Liver (tissue), 9 donors: Measurements from ENCODE around the gene MKKS. TPM values are rescaled to one million over a fixed set of nuclear protein-coding genes. Genes with fewer than 3 reads are reported as not detected.

Experiments used
- DNase-seq: peaks from one replicate; pipeline ENCODE4 v3.0.0-alpha.2; 2017; ENCODE audit warnings: low spot score
- H3K27ac ChIP-seq, 2 donors: one replicate each; pipeline ENCODE4 v1.7.0; 2013; ENCODE audit warnings: inconsistent platforms in 2 of 2, low read length in 2 of 2, control low read depth in 1 of 2, low read depth in 1 of 2, mild to moderate bottlenecking in 1 of 2
- H3K27me3 ChIP-seq, 4 donors: one replicate each; pipeline versions ENCODE4 v1.6.1 to v1.7.0; 2013; ENCODE audit warnings: low read length in 3 of 4, inconsistent platforms in 1 of 4, mild to moderate bottlenecking in 1 of 4, moderate library complexity in 1 of 4; ENCODE audit not compliant: control insufficient read depth in 4 of 4, insufficient read depth in 4 of 4
- H3K36me3 ChIP-seq, 4 donors: one replicate each; pipeline versions ENCODE4 v1.6.1 to v1.7.0; 2013; ENCODE audit warnings: low read length in 3 of 4, mild to moderate bottlenecking in 3 of 4, low read depth in 1 of 4, moderate library complexity in 1 of 4; ENCODE audit not compliant: control insufficient read depth in 4 of 4, insufficient read depth in 3 of 4
- H3K4me1 ChIP-seq, 4 donors: one replicate each; pipeline versions ENCODE4 v1.6.1 to v1.7.0; 2013; ENCODE audit warnings: low read length in 3 of 4, mild to moderate bottlenecking in 3 of 4, moderate library complexity in 1 of 4; ENCODE audit not compliant: control insufficient read depth in 4 of 4, insufficient read depth in 4 of 4
- H3K4me3 ChIP-seq, 3 donors: one replicate each; pipeline versions ENCODE4 v1.6.1 to v1.7.0; 2013; ENCODE audit warnings: low read length in 3 of 3, control low read depth in 1 of 3, low read depth in 1 of 3, mild to moderate bottlenecking in 1 of 3
- H3K9ac ChIP-seq, 2 donors: one replicate each; pipeline ENCODE4 v1.7.0; 2013; ENCODE audit warnings: low read length in 2 of 2, mild to moderate bottlenecking in 2 of 2, moderate library complexity in 2 of 2, control low read depth in 1 of 2, low read depth in 1 of 2
- H3K9me3 ChIP-seq, 4 donors: one replicate each; pipeline versions ENCODE4 v1.6.1 to v1.7.0; 2013; ENCODE audit warnings: low read length in 3 of 4; ENCODE audit not compliant: control insufficient read depth in 4 of 4
- EGR1 ChIP-seq, 2 donors: IDR thresholded peaks; 2 replicates each; pipeline ENCODE4 v1.6.1; 2016 to 2018; ENCODE audit warnings: antibody characterized with exemption in 2 of 2, low read depth in 2 of 2
- FOXA1 ChIP-seq: IDR thresholded peaks from 2 replicates; pipeline ENCODE4 v1.6.1; 2016; ENCODE audit warnings: antibody characterized with exemption
- FOXA2 ChIP-seq: IDR thresholded peaks from 2 replicates; pipeline ENCODE4 v1.6.1; 2016; ENCODE audit warnings: antibody characterized with exemption
- GABPA ChIP-seq, 2 donors: IDR thresholded peaks in 1 of 2; conservative IDR thresholded peaks in 1 of 2; 2 replicates each; pipeline ENCODE4 v1.6.1; 2016; ENCODE audit warnings: antibody characterized with exemption in 2 of 2, mild to moderate bottlenecking in 1 of 2, moderate library complexity in 1 of 2
- HNF4G ChIP-seq: IDR thresholded peaks from 2 replicates; pipeline ENCODE4 v1.6.1; 2016; ENCODE audit warnings: antibody characterized with exemption
- JUND ChIP-seq, 2 donors: IDR thresholded peaks; 2 replicates each; pipeline ENCODE4 v1.6.1; 2016; ENCODE audit warnings: antibody characterized with exemption in 2 of 2
- NR2F2 ChIP-seq: IDR thresholded peaks from 2 replicates; pipeline ENCODE4 v1.6.1; 2016; ENCODE audit warnings: antibody characterized with exemption
- RAD21 ChIP-seq, 2 donors: IDR thresholded peaks; 2 replicates each; pipeline ENCODE4 v1.6.1; 2016; ENCODE audit warnings: antibody characterized with exemption in 2 of 2, mild to moderate bottlenecking in 2 of 2
- RXRA ChIP-seq, 2 donors: IDR thresholded peaks; 2 replicates each; pipeline ENCODE4 v1.6.1; 2017 to 2018; ENCODE audit warnings: antibody characterized with exemption in 2 of 2, mild to moderate bottlenecking in 1 of 2
- SP1 ChIP-seq: IDR thresholded peaks from 2 replicates; pipeline ENCODE4 v1.6.1; 2018; ENCODE audit warnings: antibody characterized with exemption, mild to moderate bottlenecking
- TAF1 ChIP-seq: conservative IDR thresholded peaks from 2 replicates; pipeline ENCODE4 v1.6.1; 2016; ENCODE audit warnings: antibody characterized with exemption, mild to moderate bottlenecking
- YY1 ChIP-seq: IDR thresholded peaks from 2 replicates; pipeline ENCODE4 v1.6.1; 2016; ENCODE audit warnings: antibody characterized with exemption, mild to moderate bottlenecking
- WGBS: extraction: QIAGEN DNeasy Blood & Tissue Kit; methylation state at CpG from one replicate; pipeline ENCODE4 v1.1.7; 2013; 5-methylcytosine and 5-hydroxymethylcytosine counted together
- polyA plus RNA-seq, 2 donors: library from polyadenylated mRNA; stranded (reverse) in 1 of 2; unstranded in 1 of 2; fragments of 200-250 nt in 1 of 2; fragments of >200 nt in 1 of 2; fragmentation: Nextera tagmentation in 1 of 2; extraction: Ambion mirVana in 1 of 2; gene quantifications; one replicate each; pipeline versions ENCODE4 v1.2.1 to v1.2.3, GENCODE V29; 2013 to 2015
- total RNA-seq, 2 donors: library from RNA; depleted of rRNA; stranded (reverse); fragments of >200 nt; gene quantifications; one replicate each; pipeline ENCODE4 v1.2.3, GENCODE V29; 2014
- TF ChIP-seq, protein P1 (sequence below): fragments of 150-350 bp; IDR thresholded peaks from 2 replicates; pipeline ENCODE4 v1.5.1; 2017; ENCODE audit warnings: improper control_type of control experiment, low read depth, low read length; ENCODE audit not compliant: missing input control
- TF ChIP-seq, protein P2 (sequence below): IDR thresholded peaks from 2 replicates; pipeline ENCODE4 v1.6.1; 2016; ENCODE audit warnings: antibody characterized with exemption
- TF ChIP-seq, protein P3 (sequence below): IDR thresholded peaks from 2 replicates; pipeline ENCODE4 v1.6.1; 2016; ENCODE audit warnings: antibody characterized with exemption
- TF ChIP-seq, protein P4 (sequence below): IDR thresholded peaks from 2 replicates; pipeline ENCODE4 v1.6.1; 2016; ENCODE audit warnings: antibody characterized with exemption, mild to moderate bottlenecking
- TF ChIP-seq, protein P5 (sequence below): IDR thresholded peaks from 2 replicates; pipeline ENCODE4 v1.6.1; 2016; ENCODE audit warnings: antibody characterized with exemption
- donor health status: healthy.
- donor health status: healthy.
- donor health status: healthy.
- donor health status: healthy.
- donor health status: healthy.

MKKS gene
- total and polyA plus RNA-seq, 4 donors = 8.3 to 19.1 (median 14.7) TPM

DNA sequence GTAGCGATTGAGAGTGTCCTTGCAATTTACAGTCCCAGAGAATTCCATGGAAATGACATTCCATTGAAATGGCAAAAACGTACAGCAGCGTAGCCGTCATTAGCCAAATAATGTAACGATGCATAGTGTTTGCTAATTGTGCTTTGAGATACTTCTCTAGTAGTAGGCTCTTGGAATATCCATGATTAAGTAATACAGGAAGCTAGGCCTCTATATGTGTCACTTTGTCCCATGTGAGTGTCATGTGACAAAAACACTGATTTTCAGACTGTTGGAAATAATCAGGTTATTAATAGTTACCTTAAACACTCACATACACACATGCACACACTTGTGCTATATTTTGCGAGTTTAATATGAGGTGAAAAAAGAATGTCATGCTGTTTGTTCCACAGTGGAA is 36.3 kb upstream of the MKKS start:
- WGBS = 95% methylated on average over 6 of the region's 6 CpGs
- no peak for DNase-seq
- Histone ChIP-seq H3K9ac (no peak overlapping the region), H3K4me3 (no peak overlapping the region), H3K27ac (no peak overlapping the region), H3K27me3 (no peaks in the 10 kb centered on the region), H3K4me1 (no peaks in the 10 kb centered on the region), H3K36me3 (peaks cover 0 to 1% (median 0%) of the 10 kb centered on the region in 4 donors), H3K9me3 (peaks cover 0 to 3% (median 0%) of the 10 kb centered on the region in 4 donors)
- TF ChIP-seq HNF4G (no peak), RXRA (IDR thresholded peaks at IDR 0.05) (no peak), FOXA1 (no peak), JUND (IDR thresholded peaks at IDR 0.05) (no peak), SP1 (no peak), EGR1 (IDR thresholded peaks at IDR 0.05; ENCODE audit: low read depth in 2 of 2) (no peak), GABPA (IDR thresholded peaks at IDR 0.05 in 1 of 2, conservative IDR thresholded peaks at IDR 0.05 in 1 of 2) (no peak), RAD21 (IDR thresholded peaks at IDR 0.05) (no peak)
- TF ChIP-seq, protein P1, sequence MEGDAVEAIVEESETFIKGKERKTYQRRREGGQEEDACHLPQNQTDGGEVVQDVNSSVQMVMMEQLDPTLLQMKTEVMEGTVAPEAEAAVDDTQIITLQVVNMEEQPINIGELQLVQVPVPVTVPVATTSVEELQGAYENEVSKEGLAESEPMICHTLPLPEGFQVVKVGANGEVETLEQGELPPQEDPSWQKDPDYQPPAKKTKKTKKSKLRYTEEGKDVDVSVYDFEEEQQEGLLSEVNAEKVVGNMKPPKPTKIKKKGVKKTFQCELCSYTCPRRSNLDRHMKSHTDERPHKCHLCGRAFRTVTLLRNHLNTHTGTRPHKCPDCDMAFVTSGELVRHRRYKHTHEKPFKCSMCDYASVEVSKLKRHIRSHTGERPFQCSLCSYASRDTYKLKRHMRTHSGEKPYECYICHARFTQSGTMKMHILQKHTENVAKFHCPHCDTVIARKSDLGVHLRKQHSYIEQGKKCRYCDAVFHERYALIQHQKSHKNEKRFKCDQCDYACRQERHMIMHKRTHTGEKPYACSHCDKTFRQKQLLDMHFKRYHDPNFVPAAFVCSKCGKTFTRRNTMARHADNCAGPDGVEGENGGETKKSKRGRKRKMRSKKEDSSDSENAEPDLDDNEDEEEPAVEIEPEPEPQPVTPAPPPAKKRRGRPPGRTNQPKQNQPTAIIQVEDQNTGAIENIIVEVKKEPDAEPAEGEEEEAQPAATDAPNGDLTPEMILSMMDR = no peak
- TF ChIP-seq, protein P2, sequence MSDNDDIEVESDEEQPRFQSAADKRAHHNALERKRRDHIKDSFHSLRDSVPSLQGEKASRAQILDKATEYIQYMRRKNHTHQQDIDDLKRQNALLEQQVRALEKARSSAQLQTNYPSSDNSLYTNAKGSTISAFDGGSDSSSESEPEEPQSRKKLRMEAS = no peak
- TF ChIP-seq, protein P3, sequence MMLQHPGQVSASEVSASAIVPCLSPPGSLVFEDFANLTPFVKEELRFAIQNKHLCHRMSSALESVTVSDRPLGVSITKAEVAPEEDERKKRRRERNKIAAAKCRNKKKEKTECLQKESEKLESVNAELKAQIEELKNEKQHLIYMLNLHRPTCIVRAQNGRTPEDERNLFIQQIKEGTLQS = no peak

DNA sequence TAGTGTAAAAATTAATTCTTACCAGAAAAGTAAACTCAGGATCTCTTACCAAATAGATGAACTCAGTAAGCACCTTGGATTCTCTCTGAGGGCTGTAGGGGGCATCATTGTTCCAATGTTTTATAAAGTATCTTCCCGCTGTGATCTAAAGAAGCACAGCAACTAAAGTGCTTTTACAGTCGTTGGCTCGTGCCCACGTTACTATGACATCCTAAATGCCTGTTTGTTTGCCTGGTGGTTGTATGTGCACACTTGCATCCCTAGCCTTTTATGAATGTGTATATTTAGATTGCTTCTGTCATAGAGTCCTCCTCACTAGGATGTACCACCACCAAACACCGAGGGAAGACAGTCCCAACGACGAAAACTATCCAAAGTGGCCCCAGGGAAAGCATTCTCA is 35.6 kb upstream of the MKKS start:
- Histone ChIP-seq H3K9ac (no peak overlapping the region), H3K27me3 (no peaks in the 10 kb centered on the region), H3K4me3 (no peak overlapping the region), H3K36me3 (peaks cover 0 to 1% (median 0%) of the 10 kb centered on the region in 4 donors), H3K4me1 (peaks cover 0 to 3% (median 1%) of the 10 kb centered on the region in 4 donors), H3K27ac (no peak overlapping the region), H3K9me3 (peaks cover 0 to 3% (median 0%) of the 10 kb centered on the region in 4 donors)
- DNase-seq = no peak
- WGBS = 56% methylated on average over 7 of the region's 7 CpGs
- TF ChIP-seq HNF4G (no peak), YY1 (no peak), EGR1 (IDR thresholded peaks at IDR 0.05; ENCODE audit: low read depth in 2 of 2) (no peak), FOXA2 (no peak), FOXA1 (no peak), JUND (IDR thresholded peaks at IDR 0.05) (no peak), SP1 (no peak), RAD21 (IDR thresholded peaks at IDR 0.05) (peak; percentile 67 to 81), GABPA (IDR thresholded peaks at IDR 0.05 in 1 of 2, conservative IDR thresholded peaks at IDR 0.05 in 1 of 2) (no peak), TAF1 (no peak), NR2F2 (no peak)
- TF ChIP-seq, protein P2 = no peak
- TF ChIP-seq, protein P1 = peak; percentile 46
- TF ChIP-seq, protein P4, sequence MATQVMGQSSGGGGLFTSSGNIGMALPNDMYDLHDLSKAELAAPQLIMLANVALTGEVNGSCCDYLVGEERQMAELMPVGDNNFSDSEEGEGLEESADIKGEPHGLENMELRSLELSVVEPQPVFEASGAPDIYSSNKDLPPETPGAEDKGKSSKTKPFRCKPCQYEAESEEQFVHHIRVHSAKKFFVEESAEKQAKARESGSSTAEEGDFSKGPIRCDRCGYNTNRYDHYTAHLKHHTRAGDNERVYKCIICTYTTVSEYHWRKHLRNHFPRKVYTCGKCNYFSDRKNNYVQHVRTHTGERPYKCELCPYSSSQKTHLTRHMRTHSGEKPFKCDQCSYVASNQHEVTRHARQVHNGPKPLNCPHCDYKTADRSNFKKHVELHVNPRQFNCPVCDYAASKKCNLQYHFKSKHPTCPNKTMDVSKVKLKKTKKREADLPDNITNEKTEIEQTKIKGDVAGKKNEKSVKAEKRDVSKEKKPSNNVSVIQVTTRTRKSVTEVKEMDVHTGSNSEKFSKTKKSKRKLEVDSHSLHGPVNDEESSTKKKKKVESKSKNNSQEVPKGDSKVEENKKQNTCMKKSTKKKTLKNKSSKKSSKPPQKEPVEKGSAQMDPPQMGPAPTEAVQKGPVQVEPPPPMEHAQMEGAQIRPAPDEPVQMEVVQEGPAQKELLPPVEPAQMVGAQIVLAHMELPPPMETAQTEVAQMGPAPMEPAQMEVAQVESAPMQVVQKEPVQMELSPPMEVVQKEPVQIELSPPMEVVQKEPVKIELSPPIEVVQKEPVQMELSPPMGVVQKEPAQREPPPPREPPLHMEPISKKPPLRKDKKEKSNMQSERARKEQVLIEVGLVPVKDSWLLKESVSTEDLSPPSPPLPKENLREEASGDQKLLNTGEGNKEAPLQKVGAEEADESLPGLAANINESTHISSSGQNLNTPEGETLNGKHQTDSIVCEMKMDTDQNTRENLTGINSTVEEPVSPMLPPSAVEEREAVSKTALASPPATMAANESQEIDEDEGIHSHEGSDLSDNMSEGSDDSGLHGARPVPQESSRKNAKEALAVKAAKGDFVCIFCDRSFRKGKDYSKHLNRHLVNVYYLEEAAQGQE = no peak
- TF ChIP-seq, protein P5, sequence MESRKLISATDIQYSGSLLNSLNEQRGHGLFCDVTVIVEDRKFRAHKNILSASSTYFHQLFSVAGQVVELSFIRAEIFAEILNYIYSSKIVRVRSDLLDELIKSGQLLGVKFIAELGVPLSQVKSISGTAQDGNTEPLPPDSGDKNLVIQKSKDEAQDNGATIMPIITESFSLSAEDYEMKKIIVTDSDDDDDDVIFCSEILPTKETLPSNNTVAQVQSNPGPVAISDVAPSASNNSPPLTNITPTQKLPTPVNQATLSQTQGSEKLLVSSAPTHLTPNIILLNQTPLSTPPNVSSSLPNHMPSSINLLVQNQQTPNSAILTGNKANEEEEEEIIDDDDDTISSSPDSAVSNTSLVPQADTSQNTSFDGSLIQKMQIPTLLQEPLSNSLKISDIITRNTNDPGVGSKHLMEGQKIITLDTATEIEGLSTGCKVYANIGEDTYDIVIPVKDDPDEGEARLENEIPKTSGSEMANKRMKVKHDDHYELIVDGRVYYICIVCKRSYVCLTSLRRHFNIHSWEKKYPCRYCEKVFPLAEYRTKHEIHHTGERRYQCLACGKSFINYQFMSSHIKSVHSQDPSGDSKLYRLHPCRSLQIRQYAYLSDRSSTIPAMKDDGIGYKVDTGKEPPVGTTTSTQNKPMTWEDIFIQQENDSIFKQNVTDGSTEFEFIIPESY = no peak
- TF ChIP-seq, protein P3 = no peak
